ENCODE data around the gene SPATC1L. TPM values are rescaled to one million over a fixed set of nuclear protein-coding genes. Genes with fewer than 3 reads are reported as not detected.

The SPATC1L gene
- polyA plus RNA-seq, 2 of the 4 experiments (the other 2 are of a cell fraction) = 0.14 TPM; not detected in 1

- no peak for TF ChIP-seq FOXS1 (CRISPR knock-in tag; IDR thresholded peaks at IDR 0.05)
- TF ChIP-seq CTCF (IDR thresholded peaks at IDR 0.05) = no peak
- TF ChIP-seq, protein P1, sequence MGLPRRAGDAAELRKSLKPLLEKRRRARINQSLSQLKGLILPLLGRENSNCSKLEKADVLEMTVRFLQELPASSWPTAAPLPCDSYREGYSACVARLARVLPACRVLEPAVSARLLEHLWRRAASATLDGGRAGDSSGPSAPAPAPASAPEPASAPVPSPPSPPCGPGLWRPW (IDR thresholded peaks at IDR 0.05) = no peak
- POLR2A ChIA-PET = no interaction called here
- no peak overlapping the region for H3K27ac ChIP-seq
- no peaks in the 10 kb centered on the region for H3K9me3 ChIP-seq
- FAIRE-seq = no peak
- no peak for DNase-seq (ENCODE audit: low read depth in 1 of 2, low spot score in 1 of 2)
- ATAC-seq = no peak
- CTCF ChIA-PET = interaction anchor here (1.0 to 1.9 kb wide), 4 partner anchors 16 to 47 kb away, joined by 3 to 6 read pairs (median 3); no protein-coding TSS in a partner anchor
- peaks cover 11% of the 10 kb centered on the region for H3K4me1 ChIP-seq
- no peak overlapping the region for H3K4me2 ChIP-seq
- WGBS (ENCODE audit: missing lambda C conversion rate) = 93% methylated on average over 11 of the region's 15 CpGs
- H3K4me3 ChIP-seq = no peak overlapping the region
These were observed 6.4 kb upstream of the SPATC1L start for GRCh38 chr21:46190491-46191131.

DNA sequence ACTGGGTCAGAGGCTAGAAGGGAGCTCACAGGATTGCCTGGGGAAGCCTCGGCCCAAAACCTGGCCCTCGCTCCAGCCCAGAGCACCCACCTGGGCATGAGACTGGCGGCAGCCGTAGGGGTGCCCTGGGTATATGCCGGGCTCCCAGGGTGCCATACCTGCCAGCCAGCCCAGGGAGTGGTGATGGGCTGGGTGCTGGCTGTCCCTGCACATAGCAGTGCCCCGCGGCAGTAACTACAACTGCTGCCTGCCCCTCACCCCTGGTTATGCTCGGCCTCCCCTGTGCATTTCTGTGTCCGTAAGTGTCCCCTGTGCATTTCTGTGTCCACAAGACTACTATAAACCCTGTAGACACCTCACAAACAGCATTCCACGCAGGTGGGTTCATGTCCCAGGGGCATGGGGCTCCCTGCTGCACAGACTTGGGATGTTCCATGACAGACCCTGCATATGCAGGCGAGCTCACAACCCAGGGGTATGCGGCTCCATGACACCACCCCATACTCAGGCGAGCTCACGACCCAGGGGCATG lies 5.8 kb upstream of the SPATC1L start:
- WGBS (ENCODE audit: missing lambda C conversion rate) = 95% methylated on average over 4 of the region's 14 CpGs
- no peak overlapping the region for H3K4me3 ChIP-seq
- no peak overlapping the region for H3K4me2 ChIP-seq
- no peak for FAIRE-seq
- POLR2A ChIA-PET = no interaction called here
- DNase-seq (ENCODE audit: low read depth in 1 of 2, low spot score in 1 of 2) = no peak
- CTCF ChIA-PET = interaction anchor here (1.2 to 1.9 kb wide), 3 partner anchors 9 to 46 kb away, joined by 3 to 6 read pairs (median 3); no protein-coding TSS in a partner anchor
- no peak overlapping the region for H3K27ac ChIP-seq
- peaks cover 11% of the 10 kb centered on the region for H3K4me1 ChIP-seq
- ATAC-seq = no peak; a peak in 2 of 6 replicates
- no peaks in the 10 kb centered on the region for H3K9me3 ChIP-seq
- TF ChIP-seq CTCF (IDR thresholded peaks at IDR 0.05) (no peak), HEYL (CRISPR knock-in tag; IDR thresholded peaks at IDR 0.05) (no peak), EHMT2 (IDR thresholded peaks at IDR 0.05; ENCODE audit: low read depth) (no peak), CEBPB (IDR thresholded peaks at IDR 0.05) (no peak)

GRCh38 chr21:46189213-46189958 lies 5.1 kb upstream of the SPATC1L start:
- no peak for DNase-seq (ENCODE audit: low read depth in 1 of 2, low spot score in 1 of 2)
- ChIA-PET POLR2A (no interaction called here), CTCF (interaction anchor here (1.2 to 1.9 kb wide), 3 partner anchors 10 to 46 kb away, joined by 3 to 6 read pairs (median 3); no protein-coding TSS in a partner anchor)
- Histone ChIP-seq H3K4me3 (no peak overlapping the region), H3K4me2 (no peak overlapping the region), H3K27ac (peak overlapping the region in 1 of 2 experiments; percentile 52; a peak in 1 of 6 replicates), H3K4me1 (peaks cover 11% of the 10 kb centered on the region), H3K9me3 (no peaks in the 10 kb centered on the region)
- ATAC-seq = 0 out of 6 replicates have a peak, but pooled peaks of 1 of the 2 experiments have one; percentile 30
- WGBS (ENCODE audit: missing lambda C conversion rate) = 74% methylated on average over 9 of the region's 9 CpGs
- TF ChIP-seq EHF (CRISPR knock-in tag; IDR thresholded peaks at IDR 0.05) (no peak), USF2 (IDR thresholded peaks at IDR 0.05) (peak; percentile 49; the same call in 1 of the 2 replicates), HOXB13 (CRISPR knock-in tag; IDR thresholded peaks at IDR 0.05; ENCODE audit: low read depth) (no peak), CTCF (IDR thresholded peaks at IDR 0.05) (no peak)
- TF ChIP-seq, protein P1 (IDR thresholded peaks at IDR 0.05) = no peak
- no peak for FAIRE-seq
